GM21447 (cell line): Measurements from ENCODE around the gene SLC36A4.
"Not testable (repeated sequence)": the region's sequence is repeated elsewhere in the genome, so short reads cannot be mapped to it uniquely, and the experiment has no call there.

Experiments used
- ATAC-seq: cut with Tn5 transposase; IDR thresholded peaks from one replicate; pipeline ENCODE4 v1.9.1; 2021; ENCODE audit not compliant: unreplicated experiment

Gene SLC36A4

DNA sequence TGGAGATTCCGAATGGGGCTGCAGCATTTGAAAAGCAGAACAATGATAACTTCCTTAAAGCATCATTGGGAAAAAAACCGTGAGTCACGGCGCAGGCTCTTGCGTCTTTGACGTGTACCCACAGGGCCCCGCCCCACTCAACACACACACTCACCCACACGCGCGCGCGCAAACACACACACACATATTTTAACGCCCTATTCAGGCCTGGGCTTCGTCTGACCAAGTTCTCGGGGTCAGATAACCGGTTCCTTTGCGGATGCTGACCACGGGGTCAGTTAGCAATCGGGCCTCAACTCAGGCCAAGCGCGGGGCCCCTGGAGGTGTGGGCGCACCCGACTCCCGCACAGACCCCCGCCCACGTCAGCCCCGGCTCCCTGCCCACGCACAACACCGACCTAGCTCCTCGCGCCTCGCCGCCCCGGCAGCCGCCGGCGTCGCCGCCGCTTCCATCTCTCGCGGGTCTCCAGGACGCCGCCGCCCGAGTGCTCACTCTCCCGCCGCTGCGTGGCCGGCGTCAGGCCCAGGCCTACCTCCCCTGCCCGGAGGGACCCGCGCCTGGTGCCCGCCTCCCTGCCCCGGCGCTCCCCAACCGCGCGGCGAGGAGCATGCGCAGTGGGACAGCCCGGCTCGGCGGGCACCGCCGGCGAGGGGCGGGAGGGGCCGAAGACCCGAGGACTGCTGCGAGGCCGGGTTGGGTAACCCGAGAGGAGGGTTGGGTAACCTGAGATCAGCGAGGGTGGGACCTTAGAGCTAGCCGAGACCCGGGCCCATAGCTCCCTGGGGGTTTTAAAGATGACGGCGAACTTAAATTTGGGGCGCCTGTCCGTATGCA is at the start of gene SLC36A4:
TSS of gene SLC36A4 (minus strand) at position 612 of the 835 bp plus-strand sequence. CDS start at position 453, 159 bp downstream.
- peak; percentile 89 for ATAC-seq

DNA sequence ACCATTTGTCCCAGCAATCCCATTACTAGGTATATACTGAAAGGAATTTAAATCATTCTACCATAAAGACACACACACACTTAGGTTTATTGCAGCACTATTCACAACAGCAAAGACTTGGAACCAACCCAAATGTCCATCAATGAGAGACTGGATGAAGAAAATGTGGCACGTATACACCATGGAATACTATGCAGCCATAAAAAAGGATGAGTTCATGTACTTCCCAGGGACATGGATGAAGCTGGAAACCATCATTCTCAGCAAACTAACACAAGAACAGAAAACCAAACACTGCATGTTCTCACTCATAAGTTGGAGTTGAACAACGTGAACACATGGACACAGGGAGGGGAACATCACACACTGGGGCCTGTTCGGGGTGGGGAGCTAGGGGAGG is 49.0 kb upstream of the SLC36A4 start:
- not testable (repeated sequence) for ATAC-seq

- no peak for ATAC-seq
Measured at GRCh38 chr11:93244018-93244417, 46.2 kb upstream of the SLC36A4 start.

DNA sequence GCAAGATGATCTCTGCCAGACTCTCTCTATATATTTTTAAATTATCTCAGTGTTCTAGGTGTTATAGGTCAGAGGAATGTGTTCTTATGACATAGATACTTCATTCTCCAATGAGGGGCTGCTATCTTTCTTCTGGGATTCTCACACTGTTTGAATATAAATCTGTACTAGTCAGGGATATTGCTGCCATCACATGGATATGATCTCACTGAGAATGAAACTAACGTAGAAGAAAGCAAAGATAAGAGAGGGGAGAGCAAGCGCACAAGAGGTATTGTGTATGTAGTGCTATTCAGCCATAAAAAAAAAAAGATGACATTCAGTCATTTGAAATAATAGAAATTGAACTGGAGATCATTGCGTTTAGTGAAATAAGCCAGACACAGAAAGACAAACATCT is 42.2 kb upstream of the SLC36A4 start:
- ATAC-seq: no peak

DNA sequence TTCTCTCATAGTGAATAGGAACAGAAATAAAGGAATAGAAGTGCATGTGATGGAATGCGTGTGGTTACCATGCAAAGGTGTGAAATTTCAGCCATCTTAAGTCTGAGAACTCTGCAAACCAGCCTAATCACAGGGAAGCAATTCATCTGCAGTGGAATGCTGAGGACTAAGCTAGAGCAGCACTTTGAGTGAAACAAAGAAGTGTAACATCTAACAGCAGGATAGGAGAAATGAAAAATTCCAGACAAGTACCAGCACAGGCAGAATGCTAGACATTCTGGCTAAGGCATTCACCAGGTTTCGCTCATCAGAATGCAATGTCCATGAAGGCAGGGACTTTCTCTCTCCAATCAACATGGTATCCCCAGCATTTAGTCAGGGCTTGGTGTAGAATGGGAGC is 41.2 kb upstream of the SLC36A4 start:
- no peak for ATAC-seq

GRCh38 chr11:93236741-93237675 is 39.2 kb upstream of the SLC36A4 start:
- ATAC-seq: no peak

DNA sequence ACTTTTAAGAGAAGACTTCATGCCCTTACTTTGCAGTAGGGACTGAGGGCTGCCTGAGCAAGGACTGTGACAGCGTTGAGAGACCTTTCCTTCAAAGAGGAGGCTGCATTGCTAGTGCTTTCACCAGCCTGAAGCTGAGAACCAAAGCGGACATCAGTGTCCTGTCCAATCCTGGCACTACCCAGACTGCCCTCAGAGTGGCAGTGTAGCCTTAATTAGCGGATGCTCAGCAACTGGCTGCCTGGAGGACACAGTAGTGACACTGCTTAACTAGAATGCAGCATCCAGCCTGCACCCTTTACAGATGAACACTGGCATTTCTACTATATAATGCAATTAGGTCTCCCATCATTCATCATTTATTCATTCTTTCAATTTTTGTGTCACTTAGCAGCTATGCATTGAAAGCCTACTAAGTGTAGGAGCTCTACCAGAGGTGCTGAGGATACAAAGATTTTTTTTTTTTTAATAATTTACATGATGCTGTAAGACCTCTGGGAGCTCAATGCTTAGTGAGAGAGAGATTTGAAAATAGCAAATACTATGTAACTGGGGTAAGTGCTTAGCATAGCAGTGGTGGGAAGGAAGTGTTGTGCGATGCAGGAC is 36.9 kb upstream of the SLC36A4 start:
- ATAC-seq: peak; percentile 98

DNA sequence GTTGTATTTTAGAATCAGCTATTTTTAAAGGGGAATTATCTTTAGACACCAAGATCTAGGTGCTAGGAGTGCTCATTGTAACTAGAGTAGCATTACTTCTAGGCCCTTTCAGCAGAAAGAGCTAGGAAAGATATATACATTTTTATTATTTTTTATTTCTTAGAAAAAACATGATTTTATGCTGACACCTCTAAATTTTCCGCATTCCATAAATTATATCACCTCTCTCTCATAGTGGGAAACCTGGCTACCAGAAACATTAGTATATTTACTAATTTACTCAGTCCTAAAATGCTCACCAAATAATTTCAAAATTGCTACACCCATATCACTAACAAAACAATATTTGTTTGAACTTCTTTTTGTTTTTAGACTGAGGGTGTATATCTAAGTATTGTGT is 32.1 kb upstream of the SLC36A4 start:
- ATAC-seq: no peak

DNA sequence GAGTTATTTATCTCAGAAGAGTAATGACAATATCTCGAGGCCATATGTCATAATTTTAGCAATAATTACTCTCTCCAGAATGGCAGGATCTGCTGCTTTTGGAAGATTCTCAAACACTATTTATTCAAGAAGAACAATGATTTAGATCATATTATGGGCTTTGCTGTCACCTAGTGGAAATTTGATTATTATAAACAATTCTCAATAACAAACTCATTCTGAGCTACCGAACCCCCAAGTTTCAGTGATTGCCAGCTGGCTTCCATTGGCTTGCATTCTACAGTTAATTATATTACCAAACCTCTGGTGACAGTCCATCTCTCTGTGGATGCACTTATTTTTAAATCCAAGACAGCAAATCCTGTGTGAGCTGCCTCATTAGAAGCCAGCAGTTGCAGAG is 27.9 kb upstream of the SLC36A4 start:
- no peak for ATAC-seq

- no peak for ATAC-seq
Measured at GRCh38 chr11:93221539-93221938, 23.7 kb upstream of the SLC36A4 start.

DNA sequence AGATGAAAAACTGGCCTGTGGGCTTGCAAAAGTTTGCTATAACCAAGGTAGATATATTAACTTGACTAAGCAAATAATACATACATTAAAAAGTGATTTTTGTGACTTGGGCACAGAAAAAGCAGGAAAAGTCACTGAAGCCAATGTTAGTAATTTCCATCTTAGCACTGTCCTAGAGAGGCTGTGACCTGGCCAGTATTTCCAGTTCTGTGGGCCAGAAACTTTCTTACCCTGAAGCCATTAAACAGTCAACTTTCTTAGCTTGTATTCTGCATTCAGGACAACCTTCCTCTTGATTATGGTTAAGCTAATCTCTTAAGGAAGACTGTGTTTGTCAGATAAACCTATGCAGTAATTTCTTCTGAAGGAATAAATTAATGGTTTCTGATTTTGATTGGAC is 22.3 kb upstream of the SLC36A4 start:
- ATAC-seq: no peak

DNA sequence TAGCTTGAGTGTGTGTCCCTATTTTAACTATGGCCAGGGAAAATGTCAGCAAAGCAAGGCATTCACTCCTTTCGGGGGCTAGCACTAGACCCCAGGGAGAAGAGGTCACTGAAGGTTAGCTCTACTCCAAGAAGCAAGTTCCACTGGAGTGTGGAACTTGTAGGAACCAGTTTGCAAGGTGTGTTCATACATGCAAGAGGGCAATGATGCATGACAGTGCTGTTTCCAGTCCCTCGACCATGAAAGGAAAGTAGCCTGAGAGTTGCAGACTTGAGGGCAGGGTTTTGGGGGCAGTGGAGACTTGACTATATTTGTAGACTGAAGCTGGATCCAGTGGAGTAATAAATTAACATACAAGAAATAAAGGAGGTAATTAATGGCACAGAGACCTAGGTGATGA is 21.6 kb upstream of the SLC36A4 start:
- peak; percentile 58 for ATAC-seq

DNA sequence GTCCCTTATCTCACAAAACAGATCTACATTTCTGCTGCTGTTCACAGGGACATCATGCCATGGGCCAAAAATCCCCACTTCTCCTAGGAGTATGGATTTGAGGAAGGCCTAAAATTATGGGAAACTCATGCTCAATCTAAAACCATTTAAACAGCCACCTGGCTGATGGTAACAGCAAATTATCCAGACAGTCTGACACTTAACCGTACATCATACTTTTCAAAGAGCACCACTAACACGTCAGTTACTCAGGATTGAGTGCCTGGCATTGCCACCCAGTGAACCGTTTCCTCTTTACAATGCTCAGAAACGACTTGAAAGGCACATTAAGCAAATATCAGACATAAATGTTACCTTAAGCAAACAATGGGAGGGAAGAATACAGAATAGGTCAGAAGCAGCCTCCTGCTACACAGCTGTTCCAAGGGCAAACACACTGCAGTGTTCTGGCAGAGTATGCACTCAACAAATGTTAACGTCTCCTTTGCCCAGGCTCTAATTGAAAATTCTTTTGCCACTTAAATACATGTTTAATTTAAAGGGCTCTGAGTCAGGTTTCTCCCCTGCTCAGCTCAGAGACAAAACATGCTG is 18.8 kb upstream of the SLC36A4 start:
- no peak for ATAC-seq

DNA sequence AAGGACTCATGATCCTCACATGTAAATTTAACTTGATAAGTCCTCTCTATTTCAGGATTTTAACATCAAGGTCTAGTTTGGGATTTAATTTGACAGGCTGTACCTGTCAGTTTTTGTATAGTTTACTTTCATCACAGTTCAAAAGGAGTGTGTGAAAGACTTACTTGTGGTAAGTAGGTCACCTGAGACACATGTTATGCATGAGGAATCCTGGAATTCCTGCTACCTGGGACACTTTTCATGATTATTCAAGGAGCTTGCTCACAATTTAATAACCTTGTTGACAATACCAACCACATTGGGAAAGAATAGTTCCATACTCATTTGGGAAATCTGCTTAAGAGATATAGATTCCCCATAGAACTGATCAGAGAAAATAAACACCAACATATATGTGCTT is 15.8 kb upstream of the SLC36A4 start:
- no peak for ATAC-seq

GRCh38 chr11:93212094-93212493 is 14.3 kb upstream of the SLC36A4 start:
- ATAC-seq: no peak

DNA sequence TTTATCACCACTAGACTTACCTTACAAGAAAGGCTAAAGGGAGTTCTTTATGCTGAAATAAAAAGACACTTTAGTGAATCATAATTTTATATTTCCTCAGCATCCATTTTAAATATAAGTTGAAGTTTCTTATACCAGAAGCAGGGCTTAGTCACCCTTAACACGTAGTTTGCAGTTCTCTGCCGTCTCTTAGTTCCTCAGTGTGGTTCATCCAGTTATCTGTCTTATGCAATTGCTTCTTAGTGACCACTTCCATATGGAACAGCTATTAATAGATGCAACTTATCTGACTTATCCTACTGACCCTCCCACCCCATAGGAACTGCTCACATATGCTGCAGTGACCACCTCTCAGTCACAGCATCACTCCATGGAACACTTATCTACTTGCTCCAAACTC is 11.7 kb upstream of the SLC36A4 start:
- ATAC-seq: no peak

DNA sequence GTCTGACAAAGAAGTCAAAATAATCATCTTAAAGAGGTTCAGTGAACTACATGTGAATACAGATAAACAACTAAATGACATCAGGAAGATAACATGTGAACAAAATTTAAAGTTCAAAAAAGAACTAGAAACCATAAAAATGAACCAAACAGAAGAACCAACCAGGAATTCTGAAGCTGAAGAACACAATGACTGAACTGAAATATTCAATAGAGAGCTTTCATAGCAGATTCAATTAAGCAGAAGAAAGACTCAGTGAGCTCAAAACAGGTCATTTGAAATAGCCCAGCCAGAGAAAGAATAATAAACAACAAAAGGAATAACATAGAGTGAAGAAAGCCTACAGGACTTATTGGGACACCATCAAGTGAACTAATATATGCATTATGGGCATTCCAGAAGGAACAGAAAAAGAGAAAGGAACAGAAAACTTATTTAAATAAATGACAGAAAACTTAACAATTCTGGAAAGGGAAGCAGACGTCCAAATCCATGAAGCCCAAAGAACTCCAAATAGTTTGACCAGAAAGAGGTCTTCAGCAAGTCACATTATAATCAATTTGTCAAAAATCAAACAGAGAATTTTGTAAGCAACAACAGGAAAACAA is 11.0 kb upstream of the SLC36A4 start:
- no peak for ATAC-seq

DNA sequence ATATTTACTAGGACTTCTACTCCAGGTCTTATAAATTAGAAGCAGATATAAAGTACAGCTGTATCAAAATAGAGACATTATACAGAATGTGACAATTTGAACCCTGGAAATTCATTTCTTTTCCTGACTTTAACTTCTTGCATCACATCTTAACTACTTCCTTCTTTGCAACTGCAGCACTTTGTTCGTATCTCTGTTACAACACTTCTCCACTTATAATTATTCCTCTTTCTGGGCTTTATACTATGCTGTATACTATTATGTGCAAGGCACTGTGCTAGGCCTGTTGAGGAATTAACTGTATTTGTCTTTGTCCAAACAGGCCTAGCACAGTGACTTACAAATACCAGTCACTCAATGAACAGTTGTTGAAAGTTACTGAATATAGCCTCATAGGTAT is 1.8 kb upstream of the SLC36A4 start:
- ATAC-seq: no peak

GRCh38 chr11:93198215-93198845 is 539 bp upstream of the SLC36A4 start:
- no peak for ATAC-seq

DNA sequence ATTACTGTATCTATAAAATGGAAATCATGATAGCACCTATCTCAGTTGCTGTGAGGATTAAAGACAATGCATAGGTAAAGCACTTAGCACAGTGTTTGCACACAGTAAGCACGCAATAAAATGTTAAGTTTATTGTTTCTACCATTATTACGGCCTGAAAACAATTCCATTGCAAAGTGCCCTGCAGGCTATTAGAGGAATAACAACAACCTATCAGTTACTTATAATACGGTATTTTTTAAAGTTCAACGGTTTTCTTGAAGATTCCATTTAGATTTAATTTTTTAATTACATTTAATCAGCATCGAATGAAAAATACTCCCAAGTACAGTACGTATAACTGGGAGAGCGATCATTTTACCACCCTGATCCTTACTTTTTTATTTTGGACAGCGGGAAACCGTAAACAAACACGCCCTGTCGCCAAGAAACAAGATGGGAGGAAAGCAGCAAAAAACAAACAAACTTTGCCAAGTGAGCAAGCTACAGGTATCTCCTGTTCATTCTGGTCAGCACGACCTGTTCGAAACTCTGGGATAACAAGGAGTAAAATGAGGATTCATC is 893 bp downstream of the SLC36A4 start:
- ATAC-seq: peak; percentile 15
